ENCODE data around the gene ATP2C1. TPM values are rescaled to one million over a fixed set of nuclear protein-coding genes. Genes with fewer than 3 reads are reported as not detected.

The ATP2C1 gene
- total and polyA plus RNA-seq, 2 of the 4 experiments (the other 2 are of a cell fraction) = 41.4 to 50.2 TPM

DNA sequence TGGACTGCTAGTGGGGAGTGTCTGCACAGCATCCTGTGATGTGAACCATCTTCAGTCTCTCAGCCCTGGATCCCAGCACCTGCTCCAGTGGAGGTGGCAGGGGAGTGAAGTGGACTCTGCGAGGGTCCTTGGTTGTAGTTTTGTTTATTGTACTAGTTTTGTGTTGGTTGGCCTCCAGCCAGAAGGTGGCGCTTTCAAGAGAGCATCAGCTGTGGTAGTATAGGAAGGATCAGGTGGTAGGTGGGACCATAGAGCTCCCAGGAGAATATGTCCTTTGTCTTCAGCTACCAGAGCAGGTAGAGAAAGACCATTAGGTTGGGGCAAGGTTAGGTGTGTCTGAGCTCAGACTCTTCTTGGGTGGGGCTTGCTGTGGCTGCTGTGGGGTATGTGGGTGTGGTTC is 153.7 kb downstream of the ATP2C1 start:
- dilution Hi-C loops (cut with HindIII; ENCODE audit: low sequenced_read_pairs, unreplicated experiment) = no loop called here
- in situ Hi-C loops (cut with MboI; ENCODE audit: low sequenced_read_pairs) = loop anchor here (25.0 kb wide), 2 partner anchors 440 to 990 kb away; partner anchors contain the start of gene CPNE4
- no CpG with 5 or more reads among the region's 2 CpGs for WGBS, 2 experiments (ENCODE audit: extremely low coverage in 2 of 2, insufficient read length in 1 of 2)

More for the DNA sequence above, 153.7 kb downstream of the ATP2C1 start:
- H3K4ac ChIP-seq (ENCODE audit: low read depth, low read length) = no peak overlapping the region
- no peak overlapping the region for H2AK9ac ChIP-seq (replicated peaks; ENCODE audit: low read depth, low read length, poor library complexity)
- ChIA-PET POLR2A (ENCODE audit: unreplicated experiment) (no interaction called here), CTCF (interaction anchor here (0.7 to 1.3 kb wide), 3 partner anchors 10 to 454 kb away, joined by 3 to 4 read pairs (median 3); no protein-coding TSS in a partner anchor)
- no peaks in the 10 kb centered on the region for H3K27me3 ChIP-seq (ENCODE audit: control insufficient read depth, insufficient read depth, low read length)
- no peak overlapping the region for H4K91ac ChIP-seq (ENCODE audit: insufficient read depth, low read depth, low read length)
- H3K27ac ChIP-seq (ENCODE audit: insufficient read depth, low read length) = no peak overlapping the region
- no peaks in the 10 kb centered on the region for H3K79me1 ChIP-seq (ENCODE audit: low read depth in 1 of 2, low read length in 2 of 2)
- no peak overlapping the region for H2BK20ac ChIP-seq (ENCODE audit: low read depth, low read length)
- no peaks in the 10 kb centered on the region for H3K4me1 ChIP-seq (ENCODE audit: control insufficient read depth, insufficient read depth, low read length)
- no peak overlapping the region for H3K14ac ChIP-seq (replicated peaks; ENCODE audit: low read depth, low read length)
- H2BK15ac ChIP-seq (ENCODE audit: low read depth, low read length) = no peak overlapping the region
- H3K18ac ChIP-seq (ENCODE audit: low read depth, low read length) = no peak overlapping the region
- BruUV-seq (replicated peaks) = no TSS peak
- no peak overlapping the region for H3K23ac ChIP-seq (ENCODE audit: low read depth, low read length)
- H3K4me3 ChIP-seq (ENCODE audit: insufficient read depth, low read depth, low read length) = no peak overlapping the region
- H2AK5ac ChIP-seq (ENCODE audit: low read depth, low read length) = no peak overlapping the region
- ATAC-seq (ENCODE audit: low read depth) (no peak), DNase-seq (no peak)
- H3K9me3 ChIP-seq (ENCODE audit: control insufficient read depth, insufficient read depth, low read length) = no peaks in the 10 kb centered on the region
- H4K5ac ChIP-seq (ENCODE audit: low read depth, low read length) = no peak overlapping the region
- H3K56ac ChIP-seq (ENCODE audit: extremely low read depth, insufficient read depth, low read length) = no peak overlapping the region
- TF ChIP-seq MXI1 (IDR thresholded peaks at IDR 0.05; ENCODE audit: borderline replicate concordance, low read depth, low read length) (no peak), USF2 (IDR thresholded peaks at IDR 0.05; ENCODE audit: low read depth, low read length) (no peak), BHLHE40 (IDR thresholded peaks at IDR 0.05; ENCODE audit: low read depth, low read length) (no peak), FOS (IDR thresholded peaks at IDR 0.05; ENCODE audit: low read depth, low read length) (no peak), NFE2L2 (IDR thresholded peaks at IDR 0.05; ENCODE audit: low read depth, low read length) (no peak), RCOR1 (IDR thresholded peaks at IDR 0.05; ENCODE audit: insufficient replicate concordance, low read length) (no peak), CEBPB (IDR thresholded peaks at IDR 0.05; ENCODE audit: low read depth, low read length) (no peak), SMC3 (IDR thresholded peaks at IDR 0.05; ENCODE audit: low read depth, low read length) (no peak), MAFK (IDR thresholded peaks at IDR 0.05; ENCODE audit: low read depth, low read length) (no peak), RAD21 (IDR thresholded peaks at IDR 0.05; ENCODE audit: low read length) (no peak), POLR2A (IDR thresholded peaks at IDR 0.05; ENCODE audit: low read depth, low read length) (no peak), RFX5 (IDR thresholded peaks at IDR 0.05; ENCODE audit: low read depth, low read length) (no peak), MAZ (IDR thresholded peaks at IDR 0.05; ENCODE audit: borderline replicate concordance, low read depth, low read length) (no peak), CHD1 (IDR thresholded peaks at IDR 0.05; ENCODE audit: low read depth, low read length) (no peak)
- TF ChIP-seq, protein P1, sequence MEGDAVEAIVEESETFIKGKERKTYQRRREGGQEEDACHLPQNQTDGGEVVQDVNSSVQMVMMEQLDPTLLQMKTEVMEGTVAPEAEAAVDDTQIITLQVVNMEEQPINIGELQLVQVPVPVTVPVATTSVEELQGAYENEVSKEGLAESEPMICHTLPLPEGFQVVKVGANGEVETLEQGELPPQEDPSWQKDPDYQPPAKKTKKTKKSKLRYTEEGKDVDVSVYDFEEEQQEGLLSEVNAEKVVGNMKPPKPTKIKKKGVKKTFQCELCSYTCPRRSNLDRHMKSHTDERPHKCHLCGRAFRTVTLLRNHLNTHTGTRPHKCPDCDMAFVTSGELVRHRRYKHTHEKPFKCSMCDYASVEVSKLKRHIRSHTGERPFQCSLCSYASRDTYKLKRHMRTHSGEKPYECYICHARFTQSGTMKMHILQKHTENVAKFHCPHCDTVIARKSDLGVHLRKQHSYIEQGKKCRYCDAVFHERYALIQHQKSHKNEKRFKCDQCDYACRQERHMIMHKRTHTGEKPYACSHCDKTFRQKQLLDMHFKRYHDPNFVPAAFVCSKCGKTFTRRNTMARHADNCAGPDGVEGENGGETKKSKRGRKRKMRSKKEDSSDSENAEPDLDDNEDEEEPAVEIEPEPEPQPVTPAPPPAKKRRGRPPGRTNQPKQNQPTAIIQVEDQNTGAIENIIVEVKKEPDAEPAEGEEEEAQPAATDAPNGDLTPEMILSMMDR (conservative IDR thresholded peaks at IDR 0.05; ENCODE audit: low read depth, low read length) = no peak
- TF ChIP-seq, protein P2, sequence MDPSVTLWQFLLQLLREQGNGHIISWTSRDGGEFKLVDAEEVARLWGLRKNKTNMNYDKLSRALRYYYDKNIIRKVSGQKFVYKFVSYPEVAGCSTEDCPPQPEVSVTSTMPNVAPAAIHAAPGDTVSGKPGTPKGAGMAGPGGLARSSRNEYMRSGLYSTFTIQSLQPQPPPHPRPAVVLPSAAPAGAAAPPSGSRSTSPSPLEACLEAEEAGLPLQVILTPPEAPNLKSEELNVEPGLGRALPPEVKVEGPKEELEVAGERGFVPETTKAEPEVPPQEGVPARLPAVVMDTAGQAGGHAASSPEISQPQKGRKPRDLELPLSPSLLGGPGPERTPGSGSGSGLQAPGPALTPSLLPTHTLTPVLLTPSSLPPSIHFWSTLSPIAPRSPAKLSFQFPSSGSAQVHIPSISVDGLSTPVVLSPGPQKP (IDR thresholded peaks at IDR 0.05; ENCODE audit: borderline replicate concordance, low read depth, low read length) = no peak
- no peak overlapping the region for H2BK120ac ChIP-seq (ENCODE audit: low read depth, low read length)
- no peak overlapping the region for H2AFZ ChIP-seq (replicated peaks; ENCODE audit: low read length, poor library complexity)
- no peak overlapping the region for H3K4me2 ChIP-seq (ENCODE audit: low read depth, low read length)
- intact Hi-C loops (cut with micrococcal nuclease) = no loop called here
- no peaks in the 10 kb centered on the region for H3K9me1 ChIP-seq (ENCODE audit: insufficient read depth, low read length)
- H4K20me1 ChIP-seq (ENCODE audit: insufficient read depth, low read length) = no peaks in the 10 kb centered on the region
- no peak overlapping the region for H2BK5ac ChIP-seq (ENCODE audit: low read depth, low read length, poor library complexity, severe bottlenecking)
- H4K8ac ChIP-seq (ENCODE audit: low read depth in 2 of 2, low read length in 2 of 2) = no peak overlapping the region
- H3K9ac ChIP-seq (ENCODE audit: low read depth, low read length) = no peak overlapping the region
- no peaks in the 10 kb centered on the region for H3K36me3 ChIP-seq (ENCODE audit: control insufficient read depth, insufficient read depth, low read length)

Measured in IMR-90 (cell line).